Measurements from ENCODE around the gene PHLDB1.

- no peak for TF ChIP-seq POLR2AphosphoS5 (IDR thresholded peaks at IDR 0.05; ENCODE audit: low read depth)
- TF ChIP-seq CTCF (IDR thresholded peaks at IDR 0.05; ENCODE audit: insufficient read depth, low read length): no peak
Observed at GRCh38 chr11:118570787-118571186, 36.6 kb upstream of the PHLDB1 start.

Data from HL-60 (cell line).